ENCODE measurements around the gene TLX2. TPM values are rescaled to one million over a fixed set of nuclear protein-coding genes. Genes with fewer than 3 reads are reported as not detected.

Gene TLX2
- total and polyA plus RNA-seq, 2 of the 13 experiments (the other 11 are each of a cell fraction or from before 2014, with no cell fraction given) = 0.05 to 0.20 TPM

DNA sequence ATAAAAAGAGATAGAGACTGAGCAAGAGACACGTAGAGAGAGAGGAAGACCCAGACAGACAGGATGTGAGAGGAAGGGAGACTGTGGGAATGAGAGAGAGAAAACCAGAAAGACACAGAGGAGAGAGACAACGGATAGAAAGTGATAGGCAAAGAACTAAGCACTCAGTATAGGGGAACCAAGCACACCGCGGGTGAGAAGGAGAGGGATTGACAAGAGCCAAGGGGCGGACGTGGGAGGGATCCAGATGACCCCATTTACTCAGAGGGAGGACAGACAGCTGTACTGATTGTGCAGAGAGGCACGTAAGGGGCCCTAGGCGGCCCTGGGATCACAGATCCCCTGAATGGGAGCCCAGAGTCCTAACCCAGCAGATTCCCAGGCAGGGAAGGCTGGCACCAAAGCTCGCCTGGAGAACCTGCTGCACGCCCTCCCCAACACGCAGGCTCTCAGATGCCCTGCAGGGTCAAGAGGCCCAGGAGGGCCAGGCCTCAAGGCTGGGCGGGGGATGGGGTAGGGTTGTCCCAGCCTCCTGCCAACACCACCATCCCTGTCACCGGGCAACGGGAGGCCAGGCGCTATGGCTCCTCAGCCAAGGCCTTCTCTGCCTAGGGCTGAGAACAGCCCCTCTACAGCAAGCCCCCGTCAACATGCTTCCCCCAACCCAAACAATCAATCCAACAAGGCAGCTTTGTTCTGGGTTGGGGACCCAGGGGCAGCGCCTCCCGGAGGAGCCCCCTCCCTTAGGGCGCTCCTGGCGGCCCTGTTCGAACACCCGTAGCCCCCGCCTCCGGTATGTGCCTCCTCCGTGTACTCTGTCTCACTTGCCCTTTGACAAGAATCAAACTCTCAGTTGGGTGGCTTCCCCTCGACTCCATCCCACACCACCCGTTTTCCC is 38.9 kb downstream of the TLX2 start (continued):
- TF ChIP-seq, protein P1, sequence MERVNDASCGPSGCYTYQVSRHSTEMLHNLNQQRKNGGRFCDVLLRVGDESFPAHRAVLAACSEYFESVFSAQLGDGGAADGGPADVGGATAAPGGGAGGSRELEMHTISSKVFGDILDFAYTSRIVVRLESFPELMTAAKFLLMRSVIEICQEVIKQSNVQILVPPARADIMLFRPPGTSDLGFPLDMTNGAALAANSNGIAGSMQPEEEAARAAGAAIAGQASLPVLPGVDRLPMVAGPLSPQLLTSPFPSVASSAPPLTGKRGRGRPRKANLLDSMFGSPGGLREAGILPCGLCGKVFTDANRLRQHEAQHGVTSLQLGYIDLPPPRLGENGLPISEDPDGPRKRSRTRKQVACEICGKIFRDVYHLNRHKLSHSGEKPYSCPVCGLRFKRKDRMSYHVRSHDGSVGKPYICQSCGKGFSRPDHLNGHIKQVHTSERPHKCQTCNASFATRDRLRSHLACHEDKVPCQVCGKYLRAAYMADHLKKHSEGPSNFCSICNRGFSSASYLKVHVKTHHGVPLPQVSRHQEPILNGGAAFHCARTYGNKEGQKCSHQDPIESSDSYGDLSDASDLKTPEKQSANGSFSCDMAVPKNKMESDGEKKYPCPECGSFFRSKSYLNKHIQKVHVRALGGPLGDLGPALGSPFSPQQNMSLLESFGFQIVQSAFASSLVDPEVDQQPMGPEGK (CRISPR knock-in tag; IDR thresholded peaks at IDR 0.05) = peak; percentile 47
- TF ChIP-seq CENPX (CRISPR knock-in tag; IDR thresholded peaks at IDR 0.05) = no peak
- TF ChIP-seq, protein P2, sequence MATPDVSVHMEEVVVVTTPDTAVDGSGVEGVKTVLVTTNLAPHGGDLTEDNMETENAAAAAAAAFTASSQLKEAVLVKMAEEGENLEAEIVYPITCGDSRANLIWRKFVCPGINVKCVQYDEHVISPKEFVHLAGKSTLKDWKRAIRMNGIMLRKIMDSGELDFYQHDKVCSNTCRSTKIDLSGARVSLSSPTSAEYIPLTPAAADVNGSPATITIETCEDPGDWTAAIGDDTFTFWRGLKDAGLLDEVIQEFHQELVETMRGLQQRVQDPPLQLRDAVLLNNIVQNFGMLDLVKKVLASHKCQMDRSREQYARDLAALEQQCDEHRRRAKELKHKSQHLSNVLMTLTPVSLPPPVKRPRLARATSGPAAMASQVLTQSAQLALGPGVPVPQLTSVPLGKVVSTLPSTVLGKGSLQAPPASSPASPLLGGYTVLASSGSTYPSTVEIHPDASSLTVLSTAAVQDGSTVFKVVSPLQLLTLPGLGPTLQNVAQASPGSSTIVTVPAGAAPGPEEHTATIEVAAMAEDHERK (CRISPR knock-in tag; IDR thresholded peaks at IDR 0.05; ENCODE audit: low read depth) = no peak
- peak; percentile 73 for TF ChIP-seq ZNF263 (CRISPR knock-in tag; IDR thresholded peaks at IDR 0.05)
- 0 out of 2 replicates have a peak, but pooled peaks have one; percentile 30 for TF ChIP-seq ZNF569 (CRISPR knock-in tag; IDR thresholded peaks at IDR 0.05; ENCODE audit: borderline replicate concordance)
- TF ChIP-seq ZSCAN29 (CRISPR knock-in tag; conservative IDR thresholded peaks at IDR 0.05) = no peak
- no peak for TF ChIP-seq ZKSCAN5 (CRISPR knock-in tag; IDR thresholded peaks at IDR 0.05)
- TF ChIP-seq ZSCAN30 (CRISPR knock-in tag; IDR thresholded peaks at IDR 0.05) = no peak
- no peak for TF ChIP-seq FOSL1 (CRISPR knock-in tag; IDR thresholded peaks at IDR 0.05; ENCODE audit: borderline replicate concordance)
- TF ChIP-seq ZNF572 (CRISPR knock-in tag; IDR thresholded peaks at IDR 0.05) = no peak
- TF ChIP-seq REPIN1 (CRISPR knock-in tag; IDR thresholded peaks at IDR 0.05; ENCODE audit: borderline replicate concordance, low read depth) = no peak
- no peak for TF ChIP-seq ZNF788 (CRISPR knock-in tag; IDR thresholded peaks at IDR 0.05; ENCODE audit: borderline replicate concordance)
- no peak for TF ChIP-seq AGO1 (IDR thresholded peaks at IDR 0.05; ENCODE audit: low read depth, low read length, poor library complexity, severe bottlenecking)
- no peak for TF ChIP-seq HHEX (CRISPR knock-in tag; IDR thresholded peaks at IDR 0.05)
- no peak for TF ChIP-seq TAF15 (IDR thresholded peaks at IDR 0.05; ENCODE audit: low read depth, low read length, poor library complexity, severe bottlenecking)
- TF ChIP-seq, protein P3, sequence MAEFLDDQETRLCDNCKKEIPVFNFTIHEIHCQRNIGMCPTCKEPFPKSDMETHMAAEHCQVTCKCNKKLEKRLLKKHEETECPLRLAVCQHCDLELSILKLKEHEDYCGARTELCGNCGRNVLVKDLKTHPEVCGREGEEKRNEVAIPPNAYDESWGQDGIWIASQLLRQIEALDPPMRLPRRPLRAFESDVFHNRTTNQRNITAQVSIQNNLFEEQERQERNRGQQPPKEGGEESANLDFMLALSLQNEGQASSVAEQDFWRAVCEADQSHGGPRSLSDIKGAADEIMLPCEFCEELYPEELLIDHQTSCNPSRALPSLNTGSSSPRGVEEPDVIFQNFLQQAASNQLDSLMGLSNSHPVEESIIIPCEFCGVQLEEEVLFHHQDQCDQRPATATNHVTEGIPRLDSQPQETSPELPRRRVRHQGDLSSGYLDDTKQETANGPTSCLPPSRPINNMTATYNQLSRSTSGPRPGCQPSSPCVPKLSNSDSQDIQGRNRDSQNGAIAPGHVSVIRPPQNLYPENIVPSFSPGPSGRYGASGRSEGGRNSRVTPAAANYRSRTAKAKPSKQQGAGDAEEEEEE (CRISPR knock-in tag; IDR thresholded peaks at IDR 0.05; ENCODE audit: borderline replicate concordance) = no peak
- TF ChIP-seq, protein P4, sequence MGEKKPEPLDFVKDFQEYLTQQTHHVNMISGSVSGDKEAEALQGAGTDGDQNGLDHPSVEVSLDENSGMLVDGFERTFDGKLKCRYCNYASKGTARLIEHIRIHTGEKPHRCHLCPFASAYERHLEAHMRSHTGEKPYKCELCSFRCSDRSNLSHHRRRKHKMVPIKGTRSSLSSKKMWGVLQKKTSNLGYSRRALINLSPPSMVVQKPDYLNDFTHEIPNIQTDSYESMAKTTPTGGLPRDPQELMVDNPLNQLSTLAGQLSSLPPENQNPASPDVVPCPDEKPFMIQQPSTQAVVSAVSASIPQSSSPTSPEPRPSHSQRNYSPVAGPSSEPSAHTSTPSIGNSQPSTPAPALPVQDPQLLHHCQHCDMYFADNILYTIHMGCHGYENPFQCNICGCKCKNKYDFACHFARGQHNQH (CRISPR knock-in tag; IDR thresholded peaks at IDR 0.05) = 0 out of 2 replicates have a peak, but pooled peaks have one; percentile 54
- no peak for TF ChIP-seq JDP2 (CRISPR knock-in tag; IDR thresholded peaks at IDR 0.05; ENCODE audit: borderline replicate concordance)
- TF ChIP-seq FOXA1 (IDR thresholded peaks at IDR 0.05) = no peak
- no peak for TF ChIP-seq FOXA1 (CRISPR knock-in tag; IDR thresholded peaks at IDR 0.05)

Measured in HepG2 (cell line).